H9 (cell line): Measurements from ENCODE around the gene PHF21B. TPM values are rescaled to one million over a fixed set of nuclear protein-coding genes. Genes with fewer than 3 reads are reported as not detected.

Experiments
- DNase-seq: peaks from one replicate; pipeline ENCODE4 v3.0.0-alpha.2; 2017
- H2AFZ ChIP-seq: one replicate; pipeline ENCODE4 v1.6.1; 2013; ENCODE audit warnings: mild to moderate bottlenecking, low read length, control low read depth, moderate library complexity
- H2AK5ac ChIP-seq: 2 replicates; pipeline ENCODE4 v1.6.1; 2013; ENCODE audit warnings: low read length, control low read depth, mixed read lengths; ENCODE audit not compliant: insufficient read length
- H2BK120ac ChIP-seq: one replicate; pipeline ENCODE4 v1.6.1; 2013; ENCODE audit warnings: low read depth, mild to moderate bottlenecking, low read length, control low read depth, inconsistent platforms; ENCODE audit not compliant: poor library complexity, severe bottlenecking
- H2BK12ac ChIP-seq: 2 replicates; pipeline ENCODE4 v1.6.1; 2013; ENCODE audit warnings: low read length, control low read depth, mixed read lengths, low read depth; ENCODE audit not compliant: insufficient read length
- H2BK15ac ChIP-seq: 2 replicates; pipeline ENCODE4 v1.6.1; 2013; ENCODE audit warnings: low read depth, low read length, control low read depth
- H2BK20ac ChIP-seq: one replicate; pipeline ENCODE4 v1.6.1; 2013; ENCODE audit warnings: low read depth, mild to moderate bottlenecking, low read length, control low read depth, inconsistent platforms; ENCODE audit not compliant: poor library complexity, severe bottlenecking
- H2BK5ac ChIP-seq: 2 replicates; pipeline ENCODE4 v1.6.1; 2013; ENCODE audit warnings: low read length, control low read depth, mixed read lengths; ENCODE audit not compliant: insufficient read length
- H3K14ac ChIP-seq: 2 replicates; pipeline ENCODE4 v1.6.1; 2013; ENCODE audit warnings: low read length, control low read depth; ENCODE audit not compliant: insufficient read depth
- H3K18ac ChIP-seq: 2 replicates; pipeline ENCODE4 v1.6.1; 2013; ENCODE audit warnings: low read depth, mild to moderate bottlenecking, mixed read lengths, low read length, control low read depth; ENCODE audit not compliant: insufficient read length
- H3K23ac ChIP-seq: 2 replicates; pipeline ENCODE4 v1.6.1; 2013; ENCODE audit warnings: low read length, control low read depth, mixed read lengths, low read depth; ENCODE audit not compliant: insufficient read length
- H3K23me2 ChIP-seq: 2 replicates; pipeline ENCODE4 v1.6.1; 2013; ENCODE audit warnings: low read depth, mild to moderate bottlenecking, mixed read lengths, low read length, control low read depth; ENCODE audit not compliant: insufficient read length, poor library complexity, severe bottlenecking
- H3K27ac ChIP-seq: 2 replicates; pipeline ENCODE4 v1.5.1; 2013; ENCODE audit warnings: low read length, control low read depth, mixed read lengths, low read depth; ENCODE audit not compliant: insufficient read length
- H3K27me3 ChIP-seq: 2 replicates; pipeline ENCODE4 v1.6.1; 2013; ENCODE audit warnings: low read length, control low read depth, inconsistent platforms; ENCODE audit not compliant: insufficient read depth
- H3K4ac ChIP-seq: 2 replicates; pipeline ENCODE4 v1.6.1; 2013; ENCODE audit warnings: low read depth, mild to moderate bottlenecking, control low read depth, inconsistent platforms, low read length, moderate library complexity
- H3K4me1 ChIP-seq: 2 replicates; pipeline ENCODE4 v1.6.1; 2013; ENCODE audit warnings: low read length, control low read depth, inconsistent platforms; ENCODE audit not compliant: insufficient read depth
- H3K4me2 ChIP-seq: 2 replicates; pipeline ENCODE4 v1.6.1; 2013; ENCODE audit warnings: low read length, control low read depth, mixed read lengths; ENCODE audit not compliant: insufficient read length, insufficient read depth
- H3K56ac ChIP-seq: 2 replicates; pipeline ENCODE4 v1.6.1; 2013; ENCODE audit warnings: low read depth, mild to moderate bottlenecking, mixed read lengths, low read length, control low read depth; ENCODE audit not compliant: insufficient read length
- H3K79me1 ChIP-seq: 2 replicates; pipeline ENCODE4 v1.6.1; 2013; ENCODE audit warnings: low read depth, mild to moderate bottlenecking, moderate library complexity, low read length, control low read depth, inconsistent platforms; ENCODE audit not compliant: insufficient read depth, poor library complexity, severe bottlenecking
- H3K79me2 ChIP-seq: 2 replicates; pipeline ENCODE4 v1.6.1; 2013; ENCODE audit warnings: low read length, control low read depth, inconsistent platforms; ENCODE audit not compliant: insufficient read depth
- H3K9ac ChIP-seq: 2 replicates; pipeline ENCODE4 v1.6.1; 2013; ENCODE audit warnings: low read length, control low read depth, mixed read lengths; ENCODE audit not compliant: insufficient read length; ENCODE audit errors: extremely low read depth
- H3K9me3 ChIP-seq: one replicate; pipeline ENCODE4 v1.6.1; 2013; ENCODE audit warnings: low read depth, low read length, inconsistent platforms; ENCODE audit not compliant: control insufficient read depth
- H3T11ph ChIP-seq: one replicate; pipeline ENCODE4 v1.6.1; 2013; ENCODE audit warnings: mild to moderate bottlenecking, low read length, control low read depth, inconsistent platforms
- H4K20me1 ChIP-seq: one replicate; pipeline ENCODE4 v1.6.1; 2013; ENCODE audit not compliant: control insufficient read depth, insufficient read length, insufficient read depth
- H4K5ac ChIP-seq: 2 replicates; pipeline ENCODE4 v1.6.1; 2013; ENCODE audit warnings: low read depth, mild to moderate bottlenecking, mixed read lengths, low read length, control low read depth; ENCODE audit not compliant: insufficient read length
- H4K8ac ChIP-seq: replicated peaks from 2 replicates; pipeline ENCODE4 v1.6.1; 2013; ENCODE audit warnings: low read length, control low read depth, mixed read lengths, low read depth; ENCODE audit not compliant: insufficient read length
- H4K91ac ChIP-seq: 2 replicates; pipeline ENCODE4 v1.6.1; 2013; ENCODE audit warnings: low read depth, mild to moderate bottlenecking, moderate library complexity, mixed read lengths, low read length, control low read depth; ENCODE audit not compliant: insufficient read length
- H3K27ac Mint-ChIP-seq, 3 experiments: 2 replicates in 2 of 3; 3 replicates in 1 of 3; pipeline ENCODE4 v1.8.0; 2020 to 2021; ENCODE audit warnings: mixed read lengths in 3 of 3, mild to moderate bottlenecking in 1 of 3, moderate library complexity in 1 of 3
- H3K27me3 Mint-ChIP-seq: 2 replicates; pipeline ENCODE4 v1.8.0; 2021; ENCODE audit warnings: low read depth, mild to moderate bottlenecking, moderate library complexity, mixed read lengths
- H3K36me3 Mint-ChIP-seq, 3 experiments: 2 replicates in 2 of 3; 3 replicates in 1 of 3; pipeline ENCODE4 v1.8.0; 2020 to 2021; ENCODE audit warnings: low read depth in 3 of 3, mixed read lengths in 3 of 3; ENCODE audit not compliant: insufficient read depth in 1 of 3
- H3K4me1 Mint-ChIP-seq, 2 experiments: 2 replicates each; pipeline ENCODE4 v1.8.0; 2020; ENCODE audit warnings: mixed read lengths in 2 of 2
- H3K4me3 Mint-ChIP-seq, 2 experiments: 2 replicates in 1 of 2; 3 replicates in 1 of 2; pipeline ENCODE4 v1.8.0; 2020 to 2021; ENCODE audit warnings: mild to moderate bottlenecking in 2 of 2, mixed read lengths in 2 of 2, moderate library complexity in 1 of 2
- H3K9me3 Mint-ChIP-seq, 2 experiments: 2 replicates in 1 of 2; 3 replicates in 1 of 2; pipeline ENCODE4 v1.8.0; 2020; ENCODE audit warnings: mild to moderate bottlenecking in 2 of 2, mixed read lengths in 2 of 2, moderate library complexity in 1 of 2
- CTCF ChIP-seq: fragments of 200-600 bp; sonication (generic); conservative IDR thresholded peaks from 3 replicates; pipeline ENCODE4 v1.8.0; 2021; ENCODE audit warnings: antibody characterized with exemption, mild to moderate bottlenecking
- WGBS: extraction: QIAGEN DNeasy Blood & Tissue Kit; methylation state at CpG from one replicate; pipeline ENCODE4 v1.1.7; 2013; ENCODE audit warnings: missing lambda C conversion rate, low lambda C conversion rate, mixed read lengths; ENCODE audit not compliant: insufficient read length; ENCODE audit errors: extremely low coverage; 5-methylcytosine and 5-hydroxymethylcytosine counted together
- total RNA-seq: library from RNA; stranded (reverse); gene quantifications from 2 replicates; pipeline ENCODE4 v1.2.1, GENCODE V29; 2021

PHF21B gene
- total RNA-seq, 1 experiment from 2014 or later: 60.3 TPM

GRCh38 chr22:44920183-44920582, 89.6 kb downstream of the PHF21B start:
- Mint-ChIP-seq H3K27me3 (no peaks in the 10 kb centered on the region; the same call in 1 of the 2 replicates), H3K36me3 (peaks cover 16 to 24% (median 19%) of the 10 kb centered on the region in 3 experiments; a peak in 6 of 7 replicates), H3K4me1 (no peaks in the 10 kb centered on the region), H3K9me3 (peaks cover 0 to 3% of the 10 kb centered on the region in 2 experiments; a peak in 3 of 5 replicates), H3K4me3 (no peak overlapping the region), H3K27ac (peak overlapping the region in 2 of 3 experiments; percentile 58 to 69; a peak in 4 of 7 replicates)
- no peak for TF ChIP-seq CTCF
- H2BK20ac ChIP-seq: no peak overlapping the region
- no peak overlapping the region for H4K5ac ChIP-seq
- H3K79me1 ChIP-seq: no peaks in the 10 kb centered on the region
- H3K4ac ChIP-seq: no peak overlapping the region
- H3K27ac ChIP-seq: no peak overlapping the region
- H3K14ac ChIP-seq: no peak overlapping the region
- H2AFZ ChIP-seq: no peak overlapping the region
- no peak overlapping the region for H2AK5ac ChIP-seq
- no peaks in the 10 kb centered on the region for H3K79me2 ChIP-seq
- H3T11ph ChIP-seq: no peak overlapping the region
- H3K9ac ChIP-seq: no peak overlapping the region
- no peaks in the 10 kb centered on the region for H3K23me2 ChIP-seq
- no peak overlapping the region for H3K4me2 ChIP-seq
- no peak overlapping the region for H3K23ac ChIP-seq
- no peaks in the 10 kb centered on the region for H3K27me3 ChIP-seq
- H3K56ac ChIP-seq: no peak overlapping the region
- no peak overlapping the region for H2BK15ac ChIP-seq
- no peak overlapping the region for H4K8ac ChIP-seq
- no peaks in the 10 kb centered on the region for H3K9me3 ChIP-seq
- no peak overlapping the region for H4K91ac ChIP-seq
- H3K4me1 ChIP-seq: no peaks in the 10 kb centered on the region
- no peak overlapping the region for H2BK120ac ChIP-seq
- H3K18ac ChIP-seq: no peak overlapping the region
- DNase-seq: no peak
- WGBS: no CpG with 5 or more reads among the region's 14 CpGs
- no peaks in the 10 kb centered on the region for H4K20me1 ChIP-seq
- H2BK12ac ChIP-seq: no peak overlapping the region
- no peak overlapping the region for H2BK5ac ChIP-seq
